ENCODE measurements around the gene DYNLRB1. TPM values are rescaled to one million over a fixed set of nuclear protein-coding genes. Genes with fewer than 3 reads are reported as not detected.
"Not testable (repeated sequence)": the region's sequence is repeated elsewhere in the genome, so short reads cannot be mapped to it uniquely, and the experiment has no call there.

The DYNLRB1 gene
- total RNA-seq, 1 donor from 2014 or later = 60.1 TPM

- no peak for DNase-seq
Measured at GRCh38 chr20:34512266-34512954, 3.8 kb upstream of the DYNLRB1 start.

- DNase-seq = no peak
Measured at GRCh38 chr20:34512955-34513419, 3.2 kb upstream of the DYNLRB1 start.

- not testable (repeated sequence) for DNase-seq
Measured at GRCh38 chr20:34514034-34514433, 2.2 kb upstream of the DYNLRB1 start.

GRCh38 chr20:34514897-34515483 lies 1.2 kb upstream of the DYNLRB1 start:
- DNase-seq = no peak

- DNase-seq = no peak
Measured at GRCh38 chr20:34515484-34516246, 557 bp upstream of the DYNLRB1 start.

GRCh38 chr20:34517114-34517505 lies 888 bp downstream of the DYNLRB1 start:
- no peak for DNase-seq

- DNase-seq = not testable (repeated sequence)
Measured at GRCh38 chr20:34518863-34519262, 2.6 kb downstream of the DYNLRB1 start.

GRCh38 chr20:34519841-34520240 lies 3.6 kb downstream of the DYNLRB1 start:
- DNase-seq = not testable (repeated sequence)

GRCh38 chr20:34522969-34523871 lies 7.0 kb downstream of the DYNLRB1 start:
- peak; percentile 56 for DNase-seq

- no peak for DNase-seq
Measured at GRCh38 chr20:34524426-34524825, 8.2 kb downstream of the DYNLRB1 start.

- no peak for DNase-seq
Measured at GRCh38 chr20:34525342-34525708, 9.1 kb downstream of the DYNLRB1 start.

GRCh38 chr20:34525709-34526416 lies 9.6 kb downstream of the DYNLRB1 start:
- peak; percentile 22 for DNase-seq

- no peak for DNase-seq
Measured at GRCh38 chr20:34526466-34526865, 10.2 kb downstream of the DYNLRB1 start.

GRCh38 chr20:34527016-34527415 lies 10.8 kb downstream of the DYNLRB1 start:
- no peak for DNase-seq

GRCh38 chr20:34528921-34529297 lies 12.7 kb downstream of the DYNLRB1 start:
- DNase-seq = no peak

- DNase-seq = no peak
Measured at GRCh38 chr20:34529742-34530141, 13.5 kb downstream of the DYNLRB1 start.

GRCh38 chr20:34530342-34530741 lies 14.1 kb downstream of the DYNLRB1 start:
- DNase-seq = no peak

GRCh38 chr20:34531608-34532265 lies 15.5 kb downstream of the DYNLRB1 start:
- DNase-seq = no peak

- DNase-seq = no peak
Measured at GRCh38 chr20:34532320-34532719, 16.1 kb downstream of the DYNLRB1 start.

- DNase-seq = no peak
Measured at GRCh38 chr20:34532756-34533155, 16.5 kb downstream of the DYNLRB1 start.

Measured in skin of body (tissue), 2 donors.